HL-60/S4 treated with retinoic acid at 250 ng/mL for 4 days and 3 days (cell line): ENCODE measurements around the gene SULT2A1.
"Not testable (repeated sequence)": the region's sequence is repeated elsewhere in the genome, so short reads cannot be mapped to it uniquely, and the experiment has no call there.

ENCODE experiments used
- in situ Hi-C: fragments of 300-500 bp; cut with MboI; formaldehyde crosslinking; loops from 2 replicates; pipeline ENCODE4 v1.7.0; 2022; ENCODE audit warnings: low sequenced_read_pairs

SULT2A1 gene, protein sequence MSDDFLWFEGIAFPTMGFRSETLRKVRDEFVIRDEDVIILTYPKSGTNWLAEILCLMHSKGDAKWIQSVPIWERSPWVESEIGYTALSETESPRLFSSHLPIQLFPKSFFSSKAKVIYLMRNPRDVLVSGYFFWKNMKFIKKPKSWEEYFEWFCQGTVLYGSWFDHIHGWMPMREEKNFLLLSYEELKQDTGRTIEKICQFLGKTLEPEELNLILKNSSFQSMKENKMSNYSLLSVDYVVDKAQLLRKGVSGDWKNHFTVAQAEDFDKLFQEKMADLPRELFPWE

DNA sequence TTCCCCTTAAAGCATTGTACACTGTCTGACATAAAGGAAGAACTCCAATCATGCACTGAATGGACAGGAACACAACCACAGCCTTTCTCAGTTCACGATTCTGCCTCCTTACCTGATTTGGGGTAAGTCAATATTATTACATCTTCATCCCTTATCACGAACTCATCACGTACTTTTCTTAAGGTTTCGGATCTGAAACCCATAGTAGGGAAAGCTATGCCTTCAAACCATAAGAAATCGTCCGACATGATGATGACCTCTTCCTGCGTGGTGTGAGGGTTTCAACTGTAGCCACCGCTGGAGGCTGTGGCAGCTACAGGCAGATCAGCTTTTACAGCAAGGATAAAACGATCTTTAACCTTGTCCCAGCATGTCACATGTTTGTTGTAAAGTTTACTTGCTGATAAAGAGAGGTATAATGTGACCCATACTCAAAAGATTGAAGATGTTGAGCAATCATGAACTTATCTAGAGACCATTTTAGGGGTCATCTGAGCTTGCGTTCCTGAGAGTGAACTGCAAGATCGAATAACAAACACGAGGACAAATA, at the start of gene SULT2A1:
TSS of gene SULT2A1 (minus strand) at position 306 of the 550 bp plus-strand sequence. CDS start at position 248, 58 bp downstream.
- in situ Hi-C loops = no loop called here

DNA sequence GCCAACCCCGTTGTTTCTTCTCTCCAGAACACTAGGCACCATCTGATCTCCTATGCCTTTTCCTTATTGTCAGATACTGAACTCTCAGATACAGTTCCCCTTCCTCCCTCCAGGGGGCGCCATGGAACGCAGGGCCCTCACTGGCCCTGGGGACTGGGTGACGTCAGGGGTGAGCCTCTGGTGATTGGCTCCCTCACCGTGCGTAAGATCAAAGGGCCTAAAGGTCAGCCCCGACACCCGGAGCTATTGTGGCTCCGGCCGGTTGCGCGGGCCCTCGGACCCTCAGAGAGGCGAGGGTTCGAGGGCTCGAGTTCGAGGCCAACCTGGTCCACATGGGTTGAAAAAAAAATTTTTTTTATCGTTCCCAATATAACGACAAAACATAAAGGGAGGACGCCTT, 42.5 kb upstream of the SULT2A1 start:
- in situ Hi-C loops = not testable (repeated sequence)

DNA sequence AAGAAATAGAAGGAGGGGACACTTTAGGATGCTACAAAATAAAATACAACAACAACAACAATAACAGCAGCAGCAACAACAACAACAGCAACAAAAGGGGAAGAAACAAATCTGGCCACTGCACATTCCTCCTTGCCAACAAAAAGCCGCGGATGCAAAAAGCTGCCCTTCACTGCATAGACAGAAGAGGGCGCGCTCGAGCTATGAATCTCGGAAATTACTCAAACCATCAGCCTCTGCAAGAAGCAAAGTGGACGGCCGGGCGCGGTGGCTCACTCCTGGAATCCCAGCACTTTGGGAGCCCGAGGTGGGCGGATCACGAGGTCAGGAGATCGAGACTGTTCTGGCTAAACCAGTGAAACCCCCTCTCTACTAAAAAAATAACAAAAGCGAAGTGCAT, 34.0 kb upstream of the SULT2A1 start:
- in situ Hi-C loops = not testable (repeated sequence)

DNA sequence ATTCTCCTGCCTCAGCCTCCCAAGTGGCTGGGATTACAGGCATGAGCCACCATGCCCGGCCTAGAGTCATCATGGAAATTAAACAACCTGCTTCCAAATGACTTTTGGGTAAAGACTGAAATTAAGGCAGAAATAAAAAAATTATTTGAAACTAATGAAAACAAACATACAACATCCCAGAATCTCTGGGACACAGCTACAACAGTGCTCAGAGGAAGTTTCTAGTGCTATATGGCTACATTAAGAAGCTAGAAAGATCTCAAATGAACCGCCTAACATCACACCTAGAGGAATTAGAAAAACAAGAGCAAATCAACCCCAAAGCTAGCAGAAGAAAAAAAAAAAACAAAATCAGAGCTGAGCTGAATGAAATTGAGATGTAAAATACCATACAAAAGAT, 24.1 kb upstream of the SULT2A1 start:
- in situ Hi-C loops = not testable (repeated sequence)

DNA sequence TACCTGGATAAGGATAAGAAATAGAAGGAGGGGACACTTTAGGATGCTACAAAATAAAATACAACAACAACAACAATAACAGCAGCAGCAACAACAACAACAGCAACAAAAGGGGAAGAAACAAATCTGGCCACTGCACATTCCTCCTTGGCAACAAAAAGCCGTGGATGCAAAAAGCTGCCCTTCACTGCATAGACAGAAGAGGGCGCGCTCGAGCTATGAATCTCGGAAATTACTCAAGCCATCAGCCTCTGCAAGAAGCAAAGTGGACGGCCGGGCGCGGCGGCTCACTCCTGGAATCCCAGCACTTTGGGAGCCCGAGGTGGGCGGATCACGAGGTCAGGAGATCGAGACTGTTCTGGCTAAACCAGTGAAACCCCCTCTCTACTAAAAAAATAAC, 23.2 kb upstream of the SULT2A1 start:
- in situ Hi-C loops = not testable (repeated sequence)

DNA sequence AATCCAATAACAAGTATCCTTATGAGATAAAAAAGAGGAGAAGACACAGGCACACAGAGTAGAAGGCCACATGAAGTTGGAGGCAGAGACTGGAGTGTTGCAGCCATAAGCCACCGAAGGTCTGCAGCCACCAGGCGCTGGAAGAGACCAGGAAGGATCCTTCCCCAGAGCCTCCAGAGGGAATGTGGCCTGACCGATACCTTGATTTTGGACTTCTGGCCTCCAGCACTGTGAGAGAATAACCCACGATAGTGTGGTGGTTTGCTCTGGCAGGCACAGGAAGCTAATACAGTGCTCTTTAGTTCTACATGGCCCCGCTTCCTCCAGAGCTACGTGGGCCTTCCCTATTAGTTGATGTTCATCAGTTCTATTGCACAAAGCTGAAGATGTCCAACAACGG, 15.3 kb upstream of the SULT2A1 start:
- in situ Hi-C loops = no loop called here

DNA sequence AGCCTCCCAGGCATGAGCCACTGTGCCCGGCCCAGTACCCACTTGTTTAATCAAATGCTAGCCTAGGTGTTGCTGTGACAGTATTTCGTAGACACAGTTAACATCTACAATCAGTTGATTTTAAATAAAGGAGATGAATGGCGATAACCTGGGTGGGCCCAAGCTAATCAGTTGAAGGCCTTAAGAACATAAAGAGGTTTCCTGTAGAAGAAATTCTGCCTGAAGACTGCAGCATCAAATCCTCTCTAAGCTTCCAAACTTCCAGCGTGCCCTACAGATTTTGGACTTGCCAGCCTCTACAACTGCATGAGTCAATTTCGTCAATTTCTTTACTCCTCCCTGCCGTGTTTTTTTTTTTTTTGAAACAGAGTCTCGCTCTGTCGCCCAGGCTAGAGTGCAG, 13.2 kb upstream of the SULT2A1 start:
- in situ Hi-C loops = no loop called here

DNA sequence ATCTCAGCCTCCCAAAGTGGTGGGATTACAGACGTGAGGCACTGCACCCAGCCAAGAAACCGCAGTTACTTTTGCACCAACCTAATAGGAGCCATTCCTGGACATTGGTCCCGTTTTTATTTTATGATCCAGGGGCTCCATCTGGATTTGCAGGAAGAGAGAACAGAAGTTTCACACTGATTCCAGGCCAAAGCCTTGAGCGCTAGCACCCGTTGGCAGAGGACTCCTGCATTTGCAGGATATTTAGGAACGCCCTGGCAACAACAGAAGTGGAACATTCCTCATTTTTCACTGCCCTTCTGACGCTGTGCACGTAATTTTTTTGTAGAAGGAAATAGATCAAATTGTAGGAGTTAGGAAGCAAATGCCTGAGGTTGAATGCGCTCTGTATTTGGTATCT, 11.7 kb upstream of the SULT2A1 start:
- in situ Hi-C loops = no loop called here

DNA sequence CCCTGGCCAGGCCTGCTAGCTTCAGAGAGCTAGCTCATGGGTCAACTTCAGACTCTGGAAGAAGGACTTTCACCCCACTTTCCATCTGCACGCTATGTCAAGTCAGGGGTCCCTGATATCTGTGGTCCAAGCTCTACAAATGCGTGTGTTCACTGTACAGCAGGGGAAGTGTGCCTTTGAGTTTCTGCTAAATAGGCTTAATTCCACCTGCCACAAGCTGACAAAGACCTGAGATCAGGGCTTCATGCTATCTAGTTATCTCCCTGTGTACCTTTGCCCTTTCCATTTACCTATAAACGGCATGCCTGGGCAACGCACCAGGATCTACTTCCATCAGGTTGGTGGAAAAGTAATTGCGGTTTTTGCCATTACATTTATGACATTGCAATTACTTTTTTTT, 10.7 kb upstream of the SULT2A1 start:
- in situ Hi-C loops = no loop called here

DNA sequence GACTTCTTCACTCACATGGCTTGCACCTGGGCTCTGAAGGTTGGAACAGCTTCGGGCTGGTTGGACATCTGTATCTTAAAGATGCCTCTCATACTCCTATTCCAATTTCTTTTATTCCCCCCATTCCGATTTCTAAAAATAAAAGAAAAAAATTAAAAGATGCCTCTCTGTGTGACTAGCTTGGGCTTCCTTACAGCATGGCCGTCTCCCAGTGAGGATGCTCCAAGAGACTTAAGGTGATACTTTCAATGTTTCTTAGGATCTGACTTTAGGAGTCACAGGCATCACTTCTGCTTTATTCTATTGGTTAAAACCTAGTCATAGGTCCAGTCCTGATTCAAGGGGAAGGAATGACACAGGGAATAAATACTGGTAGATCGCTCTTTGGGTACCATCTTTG, 9.9 kb upstream of the SULT2A1 start:
- in situ Hi-C loops = no loop called here

DNA sequence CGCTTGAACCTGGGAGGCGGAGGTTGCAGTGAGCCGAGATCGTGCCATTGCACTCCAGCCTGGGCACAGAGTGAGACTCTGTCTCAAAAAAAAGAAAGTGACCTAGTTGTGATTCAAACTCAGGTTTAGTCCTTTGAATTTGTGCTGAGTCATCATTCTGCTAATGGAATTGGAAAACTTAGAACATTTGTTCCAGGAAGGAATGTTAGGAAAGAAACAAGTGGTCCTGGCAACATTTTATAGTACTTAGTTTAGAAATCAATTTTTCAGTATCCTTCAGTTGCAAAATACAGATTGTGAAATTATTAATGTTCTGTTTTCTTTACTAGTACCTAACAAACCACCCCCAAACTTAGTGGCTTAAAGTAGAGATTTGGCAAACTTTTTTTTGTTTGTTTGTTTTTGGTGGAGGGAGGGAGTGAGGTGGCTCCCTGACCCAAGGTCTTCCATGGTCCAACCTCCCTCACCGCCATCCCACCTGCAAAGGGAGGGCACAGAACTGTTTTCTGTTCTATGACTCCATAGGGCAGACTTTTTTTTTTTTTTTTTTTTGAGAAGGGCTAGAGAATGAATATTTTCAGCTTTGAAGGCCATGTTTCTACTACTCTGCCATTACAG, 9.2 kb upstream of the SULT2A1 start:
- in situ Hi-C loops = no loop called here

DNA sequence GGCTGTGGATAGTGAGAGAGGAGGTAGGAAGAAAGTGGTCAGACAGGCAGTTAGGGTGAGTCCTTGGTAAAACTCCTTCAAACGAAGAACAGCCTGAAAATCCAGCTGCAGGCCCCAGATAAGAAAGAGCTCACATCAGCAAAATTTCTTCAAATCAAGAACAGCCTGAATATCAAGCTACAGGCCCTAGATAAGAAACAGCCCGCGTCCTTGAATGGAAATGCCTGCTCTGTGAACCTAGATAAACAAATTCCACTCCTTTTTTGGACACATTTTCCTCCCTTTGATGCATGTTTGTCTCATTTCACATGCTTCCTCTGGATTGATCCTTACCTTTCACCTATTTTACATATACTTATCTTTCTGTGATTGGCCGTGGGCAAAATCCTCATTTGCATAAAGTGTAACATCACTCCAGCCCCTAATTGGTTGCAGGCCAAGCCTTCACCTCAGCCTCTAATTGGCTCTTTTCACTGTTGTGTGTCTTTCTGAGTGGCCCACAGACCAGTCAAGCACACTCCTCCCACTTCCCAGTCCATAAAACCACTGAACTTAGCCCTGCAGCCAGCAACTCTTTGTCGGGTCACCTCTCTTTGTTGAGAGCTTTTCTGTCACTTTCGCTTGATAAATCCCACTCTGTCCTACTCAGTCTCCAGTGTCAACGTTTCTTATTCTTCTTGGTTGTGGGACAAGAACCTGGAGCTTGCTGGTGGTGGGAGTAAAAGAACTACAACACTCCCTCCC, 6.0 kb upstream of the SULT2A1 start:
- in situ Hi-C loops = no loop called here

DNA sequence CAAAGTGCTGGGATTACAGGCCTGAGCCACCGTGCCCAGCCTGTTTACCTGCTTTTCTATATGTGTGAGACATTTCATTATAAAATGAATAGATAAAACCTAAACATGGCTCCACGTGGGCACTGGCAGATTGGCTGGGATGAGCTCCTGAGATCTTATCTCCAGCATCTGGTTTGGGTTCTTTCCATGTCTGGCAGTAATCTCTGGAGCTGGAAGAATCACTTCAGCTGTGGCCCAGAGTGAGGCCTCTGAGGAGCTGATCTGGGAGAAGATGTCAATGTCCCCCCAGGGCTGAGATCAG, 5.5 kb upstream of the SULT2A1 start:
- in situ Hi-C loops = no loop called here

DNA sequence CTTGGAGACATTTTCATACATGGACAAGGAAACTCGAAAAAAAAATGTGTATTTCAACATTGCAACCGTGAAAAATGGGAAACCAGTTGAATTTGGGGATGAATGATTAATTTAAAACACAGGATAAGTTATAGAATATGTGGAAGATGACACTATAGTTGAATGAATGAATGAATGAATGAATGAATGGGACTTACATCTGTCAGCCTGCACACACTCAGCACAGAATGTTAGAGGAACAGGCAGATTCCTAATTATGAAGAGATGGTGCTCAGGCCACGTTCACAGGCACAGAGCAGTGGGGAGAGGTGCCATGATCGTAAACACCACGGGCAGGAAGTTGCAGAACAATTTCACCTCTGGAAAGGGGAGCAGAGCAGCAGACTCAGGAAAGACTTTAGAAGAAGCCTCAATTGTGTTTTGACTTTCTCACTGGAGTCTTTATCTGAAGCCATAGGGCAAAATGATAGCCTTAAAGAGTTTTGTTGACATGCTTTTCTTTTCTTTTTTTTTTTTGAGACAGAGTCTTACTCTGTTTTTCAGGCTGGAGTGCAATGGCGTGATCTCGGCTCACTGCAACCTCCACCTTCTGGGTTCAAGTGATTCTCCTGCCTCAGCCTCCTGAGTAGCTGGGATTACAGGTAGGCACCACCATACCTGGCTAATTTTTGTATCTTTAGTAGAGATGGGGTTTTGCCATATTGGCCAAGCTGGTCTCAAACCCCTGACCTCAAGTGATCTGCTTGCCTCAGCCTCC, 4.9 kb upstream of the SULT2A1 start:
- in situ Hi-C loops = no loop called here

DNA sequence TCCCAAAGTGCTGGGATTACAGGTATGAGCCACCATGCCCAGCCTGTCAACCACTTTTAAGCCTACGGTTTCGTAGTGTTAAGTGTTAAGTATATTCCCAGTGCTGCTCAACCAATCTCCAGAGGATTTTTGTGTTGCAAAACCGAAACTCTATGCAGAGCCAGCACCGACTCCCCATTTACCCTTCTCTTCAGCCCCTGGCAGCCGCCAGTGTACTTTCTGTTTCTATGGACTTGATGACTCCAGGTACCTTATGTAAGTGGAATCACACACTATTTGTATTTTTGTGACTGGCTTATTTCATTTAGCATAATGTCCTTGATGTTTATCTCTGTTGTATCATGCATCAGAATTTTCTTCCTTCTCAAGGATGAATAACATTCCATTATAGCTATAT, 1.1 kb downstream of the SULT2A1 start:
- in situ Hi-C loops = no loop called here

DNA sequence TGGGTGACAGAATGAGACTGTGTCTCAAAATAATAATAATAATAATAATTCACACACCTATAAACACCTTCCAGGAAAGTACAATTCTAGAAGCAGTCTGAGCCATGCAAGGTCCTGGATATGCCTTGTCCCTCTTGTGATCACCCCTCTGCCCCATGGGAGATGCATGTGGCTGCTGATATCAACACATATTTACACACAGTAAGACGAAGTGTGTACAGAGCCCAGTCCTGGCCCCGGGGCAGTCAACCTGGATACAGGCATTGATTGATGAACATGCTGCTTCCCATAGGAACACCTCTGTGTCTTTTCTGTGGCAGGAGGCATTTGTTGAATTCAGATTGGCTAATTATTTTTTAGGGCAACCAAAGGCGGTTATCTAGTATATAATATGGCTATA, 3.2 kb downstream of the SULT2A1 start:
- in situ Hi-C loops = no loop called here

DNA sequence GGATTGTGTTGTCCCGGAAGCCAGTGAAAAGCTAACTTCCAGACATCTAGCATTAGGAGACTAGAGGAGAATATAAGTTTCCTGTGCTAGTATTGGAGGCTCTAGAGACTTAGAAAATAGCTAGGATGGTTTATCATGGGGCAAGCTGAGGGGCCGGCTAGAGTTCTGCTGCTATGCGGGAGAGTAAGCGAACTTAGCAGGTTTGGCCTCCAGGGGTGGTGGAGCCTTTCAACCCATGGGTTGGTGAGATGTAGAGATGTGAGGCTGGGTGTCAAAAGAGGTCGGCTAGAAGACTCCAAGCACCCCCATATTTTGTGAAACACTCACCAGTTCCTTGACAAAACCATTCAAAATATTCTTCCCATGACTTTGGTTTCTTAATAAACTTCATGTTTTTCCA, 4.4 kb downstream of the SULT2A1 start:
- in situ Hi-C loops = no loop called here

DNA sequence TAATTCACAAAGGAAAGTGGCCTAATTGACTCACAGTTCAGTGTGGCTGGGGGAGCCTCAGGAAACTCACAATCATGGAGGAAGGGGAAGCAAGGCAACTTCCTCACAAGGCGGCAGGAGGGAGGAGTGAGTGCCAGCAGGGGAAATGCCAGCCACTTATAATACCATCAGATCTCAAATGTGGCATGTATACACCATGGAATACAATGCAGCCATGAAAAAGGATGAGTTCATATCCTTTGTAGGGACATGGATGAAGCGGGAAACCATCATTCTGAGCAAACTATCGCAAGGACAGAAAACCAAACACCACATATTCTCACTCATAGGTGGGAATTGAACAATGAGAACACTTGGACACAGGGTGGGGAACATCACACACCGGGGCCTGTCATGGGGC, 6.7 kb downstream of the SULT2A1 start:
- in situ Hi-C loops = not testable (repeated sequence)

DNA sequence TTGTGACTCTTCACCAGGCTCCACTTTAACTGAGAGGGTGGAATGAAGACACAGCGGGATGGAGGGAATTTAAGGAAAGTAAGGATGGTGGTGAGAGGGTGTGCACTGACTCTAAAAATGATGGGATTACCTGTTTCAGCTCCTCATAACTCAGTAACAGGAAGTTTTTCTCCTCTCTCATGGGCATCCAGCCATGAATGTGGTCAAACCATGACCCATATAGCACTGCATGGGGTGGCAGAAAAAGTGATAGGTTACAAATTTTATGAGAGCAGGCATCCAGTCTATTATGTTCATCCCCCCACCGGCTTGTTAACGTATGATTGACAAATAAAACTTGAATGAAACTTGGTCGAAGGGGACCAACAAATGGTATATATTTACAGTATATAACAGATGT, 7.2 kb downstream of the SULT2A1 start:
- in situ Hi-C loops = no loop called here

DNA sequence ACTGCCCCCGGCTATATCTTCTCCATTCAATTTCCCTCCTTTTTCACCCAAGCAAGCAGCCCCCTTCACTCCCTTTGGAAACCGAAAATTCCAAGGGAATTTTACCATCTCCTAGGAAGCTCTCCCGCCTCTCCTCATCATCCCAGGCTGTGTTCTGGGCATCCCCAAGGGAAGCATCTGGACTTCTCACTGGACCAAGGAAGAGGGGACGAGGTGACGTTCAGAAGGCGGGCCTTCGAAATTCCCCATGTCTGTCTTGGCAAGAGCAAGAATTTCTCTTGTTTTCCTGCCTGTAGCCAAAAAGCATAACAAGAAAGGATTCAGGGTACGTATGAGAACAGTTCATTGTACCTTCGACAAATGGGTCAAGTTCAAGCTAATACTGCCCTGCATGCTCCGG, 20.9 kb downstream of the SULT2A1 start:
- in situ Hi-C loops = no loop called here

DNA sequence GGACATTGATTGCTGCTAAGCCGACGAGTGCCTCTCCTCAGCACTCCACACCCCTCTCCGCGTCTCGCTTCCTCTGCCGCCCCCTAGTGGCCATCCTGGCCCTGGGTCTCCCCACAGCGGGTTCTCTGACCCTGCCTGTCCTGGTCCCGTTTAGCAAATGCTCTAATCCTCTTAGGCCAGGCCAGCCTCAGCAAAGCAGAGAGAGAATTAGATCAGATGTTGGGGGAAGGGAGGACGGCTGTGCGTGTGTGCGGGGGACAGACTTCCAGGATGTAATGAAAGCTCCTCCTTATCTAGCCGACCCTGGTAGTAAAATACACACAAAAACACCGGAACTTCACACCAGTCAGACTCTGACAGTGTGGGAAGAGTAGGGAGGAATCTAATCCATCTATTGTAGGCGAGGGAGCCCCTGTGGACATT, 22.6 kb downstream of the SULT2A1 start:
- in situ Hi-C loops = no loop called here
